ENCODE results near the gene MBD1. TPM values are rescaled to one million over a fixed set of nuclear protein-coding genes. Genes with fewer than 3 reads are reported as not detected.

The MBD1 gene
- total and polyA plus RNA-seq, 10 of the 15 experiments (the other 5 are each of a cell fraction or from before 2014, with no cell fraction given): 8.4 to 97.7 (median 59.9) TPM

GRCh38 chr18:50266248-50266704 lies 15.0 kb downstream of the MBD1 start, which contains the start of gene CFAP53 (continued):
- TF ChIP-seq NFIC (IDR thresholded peaks at IDR 0.05; ENCODE audit: low read depth, low read length) (no peak), ATF2 (IDR thresholded peaks at IDR 0.05; ENCODE audit: low read length) (no peak), SMAD5 (IDR thresholded peaks at IDR 0.05; ENCODE audit: low read depth) (no peak), NBN (IDR thresholded peaks at IDR 0.05) (no peak), CEBPB (IDR thresholded peaks at IDR 0.05; ENCODE audit: borderline replicate concordance in 1 of 2, low read depth in 2 of 2, low read length in 2 of 2) (no peak), ZBTB40 (IDR thresholded peaks at IDR 0.05; ENCODE audit: borderline replicate concordance) (peak; percentile 88), POLR2AphosphoS5 (IDR thresholded peaks at IDR 0.05; ENCODE audit: low read length) (no peak), MYB (IDR thresholded peaks at IDR 0.05; ENCODE audit: borderline replicate concordance, low read depth, low read length) (no peak), ZNF592 (IDR thresholded peaks at IDR 0.05) (no peak), ZSCAN29 (IDR thresholded peaks at IDR 0.05) (no peak), USF1 (IDR thresholded peaks at IDR 0.05; ENCODE audit: borderline replicate concordance, extremely low read length, insufficient read depth, low read depth, low read length) (no peak), NR2C2 (IDR thresholded peaks at IDR 0.05; ENCODE audit: borderline replicate concordance, control insufficient read depth, insufficient read length, low read depth) (no peak), PAX5 (IDR thresholded peaks at IDR 0.05; ENCODE audit: borderline replicate concordance, low read depth, low read length) (peak; percentile 60; the same call in 1 of the 2 replicates), BCLAF1 (IDR thresholded peaks at IDR 0.05) (no peak)

Data from GM12878 (cell line).